ENCODE measurements around the gene VSX1.

The VSX1 gene

GRCh38 chr20:25039697-25040437, 42.1 kb downstream of the VSX1 start:
- no peak for DNase-seq (ENCODE audit: low read depth)

GRCh38 chr20:25038591-25039015, 43.3 kb downstream of the VSX1 start:
- DNase-seq (ENCODE audit: low read depth), result no peak

GRCh38 chr20:25038103-25038410, 43.9 kb downstream of the VSX1 start:
- DNase-seq (ENCODE audit: low read depth), result no peak

GRCh38 chr20:25037288-25038102, 44.4 kb downstream of the VSX1 start:
- no peak for DNase-seq (ENCODE audit: low read depth)

- DNase-seq (ENCODE audit: low read depth), result no peak
Observed at GRCh38 chr20:25036331-25036936, 45.5 kb downstream of the VSX1 start.

- DNase-seq (ENCODE audit: low read depth), result no peak
Observed at GRCh38 chr20:25035921-25036320, 46.0 kb downstream of the VSX1 start.

GRCh38 chr20:25033924-25034300, 48.0 kb downstream of the VSX1 start:
- DNase-seq (ENCODE audit: low read depth), result no peak

GRCh38 chr20:25033265-25033923, 48.5 kb downstream of the VSX1 start:
- DNase-seq (ENCODE audit: low read depth), result no peak

- no peak for DNase-seq (ENCODE audit: low read depth)
Observed at GRCh38 chr20:25032478-25033264, 49.3 kb downstream of the VSX1 start.

- DNase-seq (ENCODE audit: low read depth), result no peak
Observed at GRCh38 chr20:25032065-25032477, 49.9 kb downstream of the VSX1 start.

- no peak for DNase-seq (ENCODE audit: low read depth)
Observed at GRCh38 chr20:25031241-25031640, 50.7 kb downstream of the VSX1 start.

- no peak for DNase-seq (ENCODE audit: low read depth)
Observed at GRCh38 chr20:25030649-25031207, 51.2 kb downstream of the VSX1 start.

- DNase-seq (ENCODE audit: low read depth), result no peak
Observed at GRCh38 chr20:25030007-25030648, 51.8 kb downstream of the VSX1 start.

- no peak for DNase-seq (ENCODE audit: low read depth)
Observed at GRCh38 chr20:25025986-25026605, 55.8 kb downstream of the VSX1 start.

All from activated T-cell treated with anti-CD3 and anti-CD28 coated beads for 24 hours (primary cell).